HG03175 (cell line): ENCODE measurements around the gene SLC2A4RG.
"Not testable (repeated sequence)": the region's sequence is repeated elsewhere in the genome, so short reads cannot be mapped to it uniquely, and the experiment has no call there.

Experiments used
- ATAC-seq: cut with Tn5 transposase; IDR thresholded peaks from one replicate; pipeline ENCODE4 v1.9.1; 2021; ENCODE audit warnings: mild to moderate bottlenecking, moderate library complexity; ENCODE audit not compliant: unreplicated experiment

SLC2A4RG gene

DNA sequence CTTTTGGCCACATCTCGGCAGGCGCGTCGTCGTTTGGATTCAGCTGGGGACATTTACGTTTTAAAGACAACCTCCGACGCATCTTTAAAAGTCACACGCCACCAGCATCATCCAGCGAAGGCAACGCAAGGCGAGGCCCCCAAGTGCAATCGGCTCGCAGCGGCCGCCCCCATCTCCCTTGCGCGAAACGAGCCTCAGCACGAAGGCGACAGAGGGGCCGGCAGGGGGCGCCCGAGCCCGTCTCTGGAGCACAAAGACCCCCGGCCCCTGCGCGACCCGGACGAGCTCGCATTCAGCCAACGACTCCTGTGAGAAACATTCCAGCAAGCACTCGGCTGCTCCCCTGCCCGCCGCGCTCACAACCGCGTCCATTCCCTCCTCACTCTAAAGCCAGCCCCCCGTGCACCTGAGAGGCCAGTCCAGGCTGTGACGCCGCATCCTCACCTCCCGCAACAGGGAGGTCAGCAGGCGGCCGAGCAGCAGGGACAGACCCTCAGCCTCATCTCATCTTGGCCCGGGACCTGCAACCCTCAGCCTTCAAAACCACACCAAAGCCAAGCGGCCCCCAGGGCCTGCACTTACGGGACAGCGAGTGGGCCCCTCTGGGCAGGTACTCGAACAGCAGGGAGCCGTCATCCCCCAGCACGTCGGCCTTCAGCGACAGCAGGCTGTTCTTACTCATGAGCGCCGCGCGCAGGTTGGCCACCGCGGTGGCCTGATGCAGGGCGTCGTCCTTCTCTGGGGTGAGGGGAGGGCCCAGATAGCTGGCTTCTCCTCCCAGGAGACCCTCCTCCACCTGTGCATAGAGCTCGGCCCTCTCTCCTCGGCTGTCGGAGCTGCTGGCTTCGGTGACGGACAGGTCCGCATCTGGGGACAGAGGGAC, 35.8 kb downstream of the SLC2A4RG start:
- no peak for ATAC-seq

- not testable (repeated sequence) for ATAC-seq
Observed at GRCh38 chr20:63776875-63777274, 37.3 kb downstream of the SLC2A4RG start.

GRCh38 chr20:63777614-63778013, 38.0 kb downstream of the SLC2A4RG start:
- no peak for ATAC-seq

- no peak for ATAC-seq
Observed at GRCh38 chr20:63778034-63778752, 38.6 kb downstream of the SLC2A4RG start.

- no peak for ATAC-seq
Observed at GRCh38 chr20:63778857-63779256, 39.3 kb downstream of the SLC2A4RG start.

DNA sequence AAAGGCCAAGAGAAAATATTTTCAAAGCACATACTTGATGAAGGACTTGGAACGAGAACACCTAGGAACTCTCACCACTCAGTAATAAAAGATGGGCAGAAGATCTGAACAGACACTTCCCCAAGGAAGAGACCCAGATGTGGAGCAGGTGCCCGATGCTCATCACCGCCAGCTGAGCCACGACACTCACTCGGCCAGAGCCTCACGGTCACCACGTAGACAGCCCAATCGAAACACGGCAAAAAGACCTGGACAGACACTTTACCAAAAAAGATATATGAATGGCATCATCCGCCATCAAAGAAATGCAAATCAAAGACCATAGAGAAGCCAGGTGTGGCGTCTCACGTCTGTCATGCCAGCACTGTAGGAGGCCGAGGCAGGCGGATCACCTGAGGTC, 41.6 kb downstream of the SLC2A4RG start:
- no peak for ATAC-seq

- ATAC-seq, result no peak
Observed at GRCh38 chr20:63782051-63782471, 42.5 kb downstream of the SLC2A4RG start.

DNA sequence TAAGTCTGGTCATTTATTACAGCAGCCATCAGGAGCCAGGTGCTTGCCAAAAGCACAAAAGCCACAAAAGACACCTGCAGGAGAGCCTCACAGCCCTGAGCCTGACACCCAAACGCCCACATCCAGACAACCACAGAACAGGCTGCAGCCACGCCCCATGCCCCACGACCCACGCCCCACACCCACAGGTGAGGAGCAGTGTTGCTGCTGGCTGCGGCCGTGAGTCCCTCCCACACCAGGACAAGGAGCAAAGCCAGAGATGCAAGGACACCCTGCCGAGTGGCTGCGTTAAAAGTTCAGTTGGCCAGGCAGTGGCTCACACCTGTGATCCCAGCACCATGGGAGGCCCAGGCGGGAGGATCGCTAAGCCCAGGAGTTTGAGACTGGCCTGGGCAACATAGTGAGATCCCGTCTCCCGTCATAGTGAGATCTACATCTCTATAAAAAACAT, 43.0 kb downstream of the SLC2A4RG start:
- no peak for ATAC-seq

DNA sequence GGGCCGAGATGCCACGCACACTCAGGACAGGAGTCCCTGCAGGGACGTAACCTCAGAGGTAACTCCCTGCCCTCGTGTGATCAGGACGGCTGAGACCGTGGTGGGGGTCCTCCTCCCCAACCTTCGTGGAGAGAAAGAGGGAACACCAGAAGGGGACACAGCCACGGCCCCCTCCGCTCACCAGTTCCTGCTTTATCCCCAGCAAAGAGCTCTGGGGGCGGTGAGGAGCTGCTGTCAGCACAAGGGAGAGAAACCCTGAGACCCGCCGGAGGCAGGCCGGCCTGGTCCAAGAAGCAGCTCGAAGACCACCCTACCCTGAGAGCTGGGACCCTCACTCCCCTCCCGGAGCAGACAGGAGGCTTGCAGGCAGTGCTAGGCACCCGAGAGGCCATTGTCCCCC, 44.4 kb downstream of the SLC2A4RG start:
- no peak for ATAC-seq

DNA sequence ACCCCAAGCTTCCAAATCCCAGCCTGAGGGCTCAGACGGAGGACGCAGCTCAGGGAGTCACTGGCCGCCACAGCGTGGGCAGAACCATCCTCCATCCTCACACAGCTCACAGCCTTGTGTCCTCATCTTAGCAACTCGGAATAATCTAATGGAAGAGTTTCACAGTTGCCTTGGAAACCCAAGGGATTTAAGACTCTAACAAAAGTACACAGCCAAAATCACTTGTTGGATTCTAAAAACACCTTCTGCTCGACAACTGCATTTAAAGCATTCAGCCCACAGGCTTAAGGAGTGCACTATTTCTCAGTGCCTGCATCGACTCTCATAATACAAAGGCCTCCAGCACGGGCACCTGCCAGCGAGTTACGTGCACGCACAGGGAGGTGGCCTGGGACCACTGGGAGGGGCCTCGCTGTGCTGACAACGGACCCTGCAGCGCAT, 46.1 kb downstream of the SLC2A4RG start:
- ATAC-seq, result no peak

- ATAC-seq, result no peak
Observed at GRCh38 chr20:63787302-63787701, 47.7 kb downstream of the SLC2A4RG start.

DNA sequence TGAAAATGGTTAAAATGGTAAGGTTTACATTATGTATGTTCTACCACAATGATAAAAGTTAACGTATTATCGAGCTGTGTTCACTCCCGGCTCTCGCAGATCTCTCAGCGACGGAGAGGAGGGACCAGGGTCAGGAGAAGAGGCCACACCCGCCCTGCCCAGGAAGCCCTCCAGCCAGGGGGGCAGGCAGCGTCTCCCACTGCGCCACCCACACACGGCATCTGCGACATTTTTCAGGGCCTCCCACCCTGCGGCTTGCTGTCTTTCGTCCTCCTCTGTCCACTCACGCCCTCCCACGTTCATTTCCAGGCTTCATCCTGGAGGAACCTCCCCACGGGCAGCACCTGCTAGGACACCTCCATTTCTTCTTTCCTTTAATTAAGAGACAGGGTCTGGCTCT, 48.2 kb downstream of the SLC2A4RG start:
- ATAC-seq, result no peak

GRCh38 chr20:63789836-63790571, 50.4 kb downstream of the SLC2A4RG start:
- ATAC-seq, result no peak

- ATAC-seq, result no peak
Observed at GRCh38 chr20:63790572-63791168, 51.1 kb downstream of the SLC2A4RG start.

- no peak for ATAC-seq
Observed at GRCh38 chr20:63791497-63792156, 52.1 kb downstream of the SLC2A4RG start.

- ATAC-seq, result no peak
Observed at GRCh38 chr20:63792866-63793265, 53.3 kb downstream of the SLC2A4RG start.
